ENCODE data around the gene MLXIP.

DNA sequence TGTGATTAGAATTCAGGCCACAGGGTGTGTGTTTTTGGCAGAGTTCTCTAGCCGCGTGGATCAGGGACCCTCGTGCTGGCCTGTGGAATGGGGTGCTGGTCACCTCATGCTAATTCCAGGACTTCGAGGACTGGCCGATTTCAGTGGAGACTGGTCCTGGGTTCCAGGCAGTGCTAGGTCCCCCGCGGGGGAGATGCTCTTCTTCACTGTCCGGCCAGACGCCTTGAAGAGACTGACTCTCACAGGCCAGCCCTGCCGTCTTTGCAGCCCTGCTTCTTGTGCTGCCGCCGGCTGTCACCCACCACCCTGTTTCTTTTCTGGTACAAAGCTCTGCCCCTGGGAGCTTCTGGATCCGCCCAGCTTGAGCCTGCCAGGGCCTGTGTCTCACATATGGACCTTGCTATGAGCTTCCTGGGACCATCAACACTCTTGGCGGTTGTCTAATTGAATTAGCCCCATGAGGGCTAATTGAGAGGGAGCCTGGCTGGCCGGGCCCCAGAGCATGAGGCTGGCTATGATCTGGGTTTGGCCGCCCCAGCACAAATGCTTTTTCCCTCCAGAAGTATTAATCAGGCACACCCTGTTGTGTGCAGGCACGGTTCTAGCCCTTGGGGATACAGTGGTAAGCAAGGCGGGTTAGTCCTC, 8.2 kb downstream of the MLXIP start:
- TF ChIP-seq POLR2A (IDR thresholded peaks at IDR 0.05; ENCODE audit: low read depth, low read length): no peak
- TF ChIP-seq EZH2 (IDR thresholded peaks at IDR 0.05; ENCODE audit: borderline replicate concordance, low read depth, low read length, severe bottlenecking): no peak

Measured in endothelial cell of umbilical vein (primary cell).